Measurements from ENCODE around the gene NEK4.

NEK4 gene

GRCh38 chr3:52705438-52705687 lies 65.4 kb downstream of the NEK4 start (continued):
- TF ChIP-seq ZNF18 (tag by site-specific recombination; IDR thresholded peaks at IDR 0.05) (no peak), ZNF114 (tag by site-specific recombination; IDR thresholded peaks at IDR 0.05) (no peak), ZNF394 (tag by site-specific recombination; IDR thresholded peaks at IDR 0.05; ENCODE audit: borderline replicate concordance) (no peak), ELK4 (IDR thresholded peaks at IDR 0.05; ENCODE audit: borderline replicate concordance, low read depth, low read length) (no peak), ZNF560 (tag by site-specific recombination; IDR thresholded peaks at IDR 0.05; ENCODE audit: borderline replicate concordance) (no peak), BCL11A (tag by site-specific recombination; IDR thresholded peaks at IDR 0.05; ENCODE audit: low read depth) (no peak), ZNF248 (tag by site-specific recombination; IDR thresholded peaks at IDR 0.05) (no peak), RBAK (tag by site-specific recombination; IDR thresholded peaks at IDR 0.05) (no peak), ZNF639 (tag by site-specific recombination; IDR thresholded peaks at IDR 0.05) (no peak), ZNF184 (tag by site-specific recombination; IDR thresholded peaks at IDR 0.05) (no peak), REPIN1 (tag by site-specific recombination; IDR thresholded peaks at IDR 0.05; ENCODE audit: low read depth) (no peak), WT1 (tag by site-specific recombination; IDR thresholded peaks at IDR 0.05) (no peak), ZNF704 (tag by site-specific recombination; IDR thresholded peaks at IDR 0.05) (no peak), ZNF133 (tag by site-specific recombination; IDR thresholded peaks at IDR 0.05) (0 out of 2 replicates have a peak, but pooled peaks have one; percentile 9), FEZF1 (tag by site-specific recombination; IDR thresholded peaks at IDR 0.05) (no peak), ZNF280D (tag by site-specific recombination; IDR thresholded peaks at IDR 0.05) (no peak), ZNF76 (tag by site-specific recombination; IDR thresholded peaks at IDR 0.05; ENCODE audit: borderline replicate concordance, low read depth) (no peak), ZNF211 (tag by site-specific recombination; IDR thresholded peaks at IDR 0.05; ENCODE audit: low read depth) (no peak), ZSCAN4 (tag by site-specific recombination; IDR thresholded peaks at IDR 0.05) (no peak), ZNF148 (tag by site-specific recombination; IDR thresholded peaks at IDR 0.05; ENCODE audit: borderline replicate concordance) (no peak), HOXA7 (CRISPR knock-in tag; IDR thresholded peaks at IDR 0.05; ENCODE audit: borderline replicate concordance) (no peak), ZNF146 (tag by site-specific recombination; IDR thresholded peaks at IDR 0.05) (no peak), ZBTB48 (tag by site-specific recombination; IDR thresholded peaks at IDR 0.05) (0 out of 2 replicates have a peak, but pooled peaks have one; percentile 6), GLIS1 (tag by site-specific recombination; IDR thresholded peaks at IDR 0.05) (no peak), SP3 (tag by site-specific recombination; IDR thresholded peaks at IDR 0.05) (no peak), ZNF433 (tag by site-specific recombination; IDR thresholded peaks at IDR 0.05; ENCODE audit: low read depth) (no peak)
